Measurements from ENCODE around the gene LIPA.

The LIPA gene

DNA sequence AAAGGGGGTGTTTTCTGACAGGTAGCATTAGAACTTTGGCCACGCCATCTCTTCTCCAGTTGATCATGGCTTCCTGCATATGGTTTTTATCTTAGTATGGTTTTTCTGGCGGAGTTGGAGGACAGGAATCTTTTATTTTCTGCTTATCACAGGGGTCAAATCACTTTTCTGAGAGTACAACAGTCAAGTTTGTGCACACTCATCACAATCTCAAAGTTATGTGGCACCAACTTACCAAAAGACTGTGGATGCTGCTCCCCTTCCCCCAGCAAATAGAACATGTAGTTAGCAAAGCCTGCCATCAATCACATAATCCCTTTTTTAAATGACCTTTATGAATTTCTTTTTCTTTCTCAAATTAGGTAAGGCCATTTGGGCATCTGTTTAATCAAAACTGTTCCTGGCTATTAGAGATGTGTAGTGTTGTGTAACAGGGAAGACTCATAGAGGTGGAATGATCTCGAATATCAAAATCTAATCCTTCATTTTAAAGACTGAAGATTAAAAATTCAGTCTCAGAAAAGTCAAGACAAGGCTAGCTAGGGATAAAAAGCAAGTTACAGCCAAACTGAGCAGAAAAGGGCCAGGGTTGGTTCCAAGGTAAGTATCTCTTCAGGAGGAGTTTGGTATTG lies 40.7 kb downstream of the LIPA start:
- Histone ChIP-seq H3K27me3 (peaks cover 63% of the 10 kb centered on the region), H3K4me1 (ENCODE audit: control insufficient read depth in 1 of 2, insufficient read depth in 1 of 2, low read depth in 1 of 2, low read length in 1 of 2) (peaks cover 23 to 24% of the 10 kb centered on the region in 2 experiments), H3K4me3 (ENCODE audit: low read depth in 1 of 2, low read length in 1 of 2) (no peak overlapping the region), H3K36me3 (no peaks in the 10 kb centered on the region), H3K9me3 (no peaks in the 10 kb centered on the region), H3K27ac (no peak overlapping the region)
- TF ChIP-seq, protein P1, sequence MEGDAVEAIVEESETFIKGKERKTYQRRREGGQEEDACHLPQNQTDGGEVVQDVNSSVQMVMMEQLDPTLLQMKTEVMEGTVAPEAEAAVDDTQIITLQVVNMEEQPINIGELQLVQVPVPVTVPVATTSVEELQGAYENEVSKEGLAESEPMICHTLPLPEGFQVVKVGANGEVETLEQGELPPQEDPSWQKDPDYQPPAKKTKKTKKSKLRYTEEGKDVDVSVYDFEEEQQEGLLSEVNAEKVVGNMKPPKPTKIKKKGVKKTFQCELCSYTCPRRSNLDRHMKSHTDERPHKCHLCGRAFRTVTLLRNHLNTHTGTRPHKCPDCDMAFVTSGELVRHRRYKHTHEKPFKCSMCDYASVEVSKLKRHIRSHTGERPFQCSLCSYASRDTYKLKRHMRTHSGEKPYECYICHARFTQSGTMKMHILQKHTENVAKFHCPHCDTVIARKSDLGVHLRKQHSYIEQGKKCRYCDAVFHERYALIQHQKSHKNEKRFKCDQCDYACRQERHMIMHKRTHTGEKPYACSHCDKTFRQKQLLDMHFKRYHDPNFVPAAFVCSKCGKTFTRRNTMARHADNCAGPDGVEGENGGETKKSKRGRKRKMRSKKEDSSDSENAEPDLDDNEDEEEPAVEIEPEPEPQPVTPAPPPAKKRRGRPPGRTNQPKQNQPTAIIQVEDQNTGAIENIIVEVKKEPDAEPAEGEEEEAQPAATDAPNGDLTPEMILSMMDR (IDR thresholded peaks at IDR 0.05) = no peak

DNA sequence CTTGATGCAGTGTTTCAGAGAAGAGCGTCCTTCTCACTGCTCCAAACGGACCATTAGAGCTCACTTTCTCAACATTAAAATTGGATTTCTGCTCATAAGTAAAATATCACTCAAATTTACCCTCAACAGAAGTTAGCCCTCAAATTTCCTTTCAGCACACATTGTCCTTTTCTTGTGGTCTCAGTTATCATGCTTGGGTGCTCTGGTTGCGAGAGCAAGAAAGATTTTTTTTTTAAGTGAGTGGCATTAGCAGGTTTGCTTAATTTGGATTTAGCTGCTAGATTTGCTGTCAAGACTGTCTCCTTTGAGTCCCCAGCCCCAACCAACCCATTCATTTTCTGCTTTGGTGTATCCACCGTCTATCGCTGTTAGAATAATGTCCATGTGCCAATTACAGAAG lies 41.9 kb downstream of the LIPA start:
- no peak overlapping the region for H3K27ac ChIP-seq
- H3K4me1 ChIP-seq (ENCODE audit: control insufficient read depth in 1 of 2, insufficient read depth in 1 of 2, low read depth in 1 of 2, low read length in 1 of 2) = peaks cover 23 to 24% of the 10 kb centered on the region in 2 experiments
- no peak overlapping the region for H3K4me3 ChIP-seq (ENCODE audit: low read depth in 1 of 2, low read length in 1 of 2)
- H3K27me3 ChIP-seq = peaks cover 75% of the 10 kb centered on the region
- no peaks in the 10 kb centered on the region for H3K36me3 ChIP-seq
- H3K9me3 ChIP-seq = no peaks in the 10 kb centered on the region
- TF ChIP-seq, protein P1 (IDR thresholded peaks at IDR 0.05) = no peak

DNA sequence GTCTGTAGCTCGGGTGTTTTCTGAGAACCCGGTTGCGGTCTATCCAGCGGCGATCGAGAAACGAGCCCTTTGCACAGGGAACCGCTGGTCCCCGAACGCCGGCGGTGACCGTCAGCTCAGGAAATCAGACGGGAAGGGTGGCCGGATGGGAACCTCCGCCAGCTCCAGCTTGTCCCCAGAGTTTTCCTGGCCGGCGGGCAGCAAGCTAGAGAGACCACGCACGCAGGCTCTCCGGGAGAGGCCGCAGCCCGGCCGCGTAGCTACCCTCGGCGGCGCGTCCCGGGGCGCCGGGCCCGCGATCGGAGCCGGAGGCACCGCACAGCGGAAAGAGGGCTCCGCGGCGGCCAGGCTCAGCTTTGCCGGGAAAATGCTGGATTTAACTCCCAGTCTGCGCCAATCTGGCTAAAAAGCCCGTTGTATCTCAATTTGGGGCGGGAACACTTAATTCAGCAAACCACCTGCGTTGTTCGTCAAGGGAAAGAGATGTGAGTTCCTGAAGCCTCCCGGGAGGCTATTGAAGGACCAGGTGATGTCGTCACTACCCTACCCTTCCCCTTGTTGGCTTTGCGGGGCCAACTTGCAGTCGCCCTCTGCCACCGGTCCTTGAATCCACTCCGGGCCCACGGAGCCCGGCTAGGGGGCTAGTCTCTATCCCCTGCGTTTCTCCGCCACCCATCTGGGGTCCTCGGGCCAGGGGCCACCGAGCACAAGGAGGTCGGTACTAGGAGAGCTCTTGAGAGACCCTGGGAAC lies 43.6 kb downstream of the LIPA start:
- Histone ChIP-seq H3K9me3 (no peaks in the 10 kb centered on the region), H3K4me1 (ENCODE audit: control insufficient read depth in 1 of 2, insufficient read depth in 1 of 2, low read depth in 1 of 2, low read length in 1 of 2) (peaks cover 23 to 24% of the 10 kb centered on the region in 2 experiments), H3K27me3 (peaks cover 92% of the 10 kb centered on the region), H3K27ac (no peak overlapping the region), H3K36me3 (no peaks in the 10 kb centered on the region), H3K4me3 (ENCODE audit: low read depth in 1 of 2, low read length in 1 of 2) (peak overlapping the region; percentile 61 to 65)
- TF ChIP-seq, protein P1 (IDR thresholded peaks at IDR 0.05) = no peak

DNA sequence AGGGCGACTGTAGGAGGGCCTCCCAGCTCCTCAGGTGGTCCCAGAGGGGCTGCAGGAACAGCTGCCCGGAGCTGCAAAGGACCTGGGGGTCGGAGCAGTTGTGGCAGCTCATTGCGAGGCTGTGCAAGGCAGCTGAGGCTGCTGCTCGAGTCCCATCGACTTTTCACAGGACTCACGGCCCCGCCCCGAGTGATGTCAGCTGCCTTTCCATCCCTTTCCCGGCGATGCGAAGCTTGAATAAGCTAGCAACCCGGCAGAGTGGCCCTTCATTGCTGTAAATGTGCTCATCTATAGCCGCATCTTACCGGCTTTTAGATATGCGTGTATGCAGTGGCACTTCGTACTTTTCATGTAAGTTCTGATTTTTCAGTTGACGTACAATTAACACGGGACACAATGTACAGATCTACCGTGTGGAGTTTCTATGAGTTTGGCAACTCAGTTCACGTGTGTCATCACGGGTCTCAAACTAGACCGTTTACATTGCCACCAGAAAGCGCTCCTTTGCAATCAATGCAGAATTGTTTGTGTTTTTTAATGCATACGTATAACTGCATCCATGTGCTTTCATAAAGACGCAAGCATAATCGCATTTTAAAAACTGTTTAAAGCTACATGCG lies 44.3 kb downstream of the LIPA start, which contains the start of gene CH25H:
CH25H (minus strand) TSS at position 137 of the 620 bp plus-strand sequence; CDS start at position 112, 25 bp downstream.
- Histone ChIP-seq H3K4me3 (ENCODE audit: low read depth in 1 of 2, low read length in 1 of 2) (peak within 1 kb of the TSS; percentile 61 to 65), H3K4me1 (ENCODE audit: control insufficient read depth in 1 of 2, insufficient read depth in 1 of 2, low read depth in 1 of 2, low read length in 1 of 2) (peaks cover 23 to 24% of the 10 kb centered on the region in 2 experiments), H3K9me3 (no peaks in the 10 kb centered on the region), H3K36me3 (no peaks in the 10 kb centered on the region), H3K27me3 (peaks cover 99% of the 10 kb centered on the region), H3K27ac (no peak within 1 kb of the TSS)
- TF ChIP-seq, protein P1 (IDR thresholded peaks at IDR 0.05) = no peak

- TF ChIP-seq, protein P1 (IDR thresholded peaks at IDR 0.05) = no peak
- no peaks in the 10 kb centered on the region for H3K36me3 ChIP-seq
- H3K4me3 ChIP-seq (ENCODE audit: low read depth in 1 of 2, low read length in 1 of 2) = peak overlapping the region; percentile 61 to 65
- H3K4me1 ChIP-seq (ENCODE audit: control insufficient read depth in 1 of 2, insufficient read depth in 1 of 2, low read depth in 1 of 2, low read length in 1 of 2) = peaks cover 23 to 24% of the 10 kb centered on the region in 2 experiments
- no peak overlapping the region for H3K27ac ChIP-seq
- H3K27me3 ChIP-seq = peaks cover 100% of the 10 kb centered on the region
- H3K9me3 ChIP-seq = no peaks in the 10 kb centered on the region
Measured at GRCh38 chr10:89206402-89207180, 45.0 kb downstream of the LIPA start.
